H1 (cell line): ENCODE results near the gene MANF. TPM values are rescaled to one million over a fixed set of nuclear protein-coding genes. Genes with fewer than 3 reads are reported as not detected.

Source experiments
- CHD1 ChIP-seq: IDR thresholded peaks from 2 replicates; pipeline ENCODE4 v1.6.1; 2012; ENCODE audit warnings: low read depth, low read length, improper control_type of control experiment
- CREB1 ChIP-seq: IDR thresholded peaks from 2 replicates; pipeline ENCODE4 v1.6.1; 2012; ENCODE audit warnings: inconsistent platforms
- polyA plus RNA-seq, 7 experiments: library from polyadenylated mRNA; depleted of rRNA in 3 of 7; stranded (reverse) in 5 of 7; unstranded in 2 of 7; fragments of >200 nt in 5 of 7; fragments of 200-250 nt in 2 of 7; gene quantifications; 1 replicate in 5 of 7; 2 replicates in 1 of 7; 4 replicates in 1 of 7; pipeline versions ENCODE4 v1.2.1 to v1.2.3, GENCODE V29; 2011 to 2013; ENCODE audit warnings: missing spikeins in 2 of 7, mixed read lengths in 2 of 7
- total RNA-seq: library from RNA; stranded (reverse); fragmentation: NEBNext Ultra II Directional; extraction: Animal tissue kit (Norgen Biotek cat#: 25700); gene quantifications from 2 replicates; pipeline ENCODE4 v1.2.1, GENCODE V29; 2021
- TF ChIP-seq, protein P1 (sequence below): fragments of 300-600 bp; sonication (generic); IDR thresholded peaks from 2 replicates; pipeline ENCODE4 v1.7.1; 2012; ENCODE audit warnings: low read length, moderate library complexity, mild to moderate bottlenecking, inconsistent platforms; ENCODE audit not compliant: insufficient replicate concordance

Gene MANF
- total and polyA plus RNA-seq, 2 of the 8 experiments (the other 6 are each of a cell fraction or from before 2014, with no cell fraction given), result 37.5 to 159 TPM

DNA sequence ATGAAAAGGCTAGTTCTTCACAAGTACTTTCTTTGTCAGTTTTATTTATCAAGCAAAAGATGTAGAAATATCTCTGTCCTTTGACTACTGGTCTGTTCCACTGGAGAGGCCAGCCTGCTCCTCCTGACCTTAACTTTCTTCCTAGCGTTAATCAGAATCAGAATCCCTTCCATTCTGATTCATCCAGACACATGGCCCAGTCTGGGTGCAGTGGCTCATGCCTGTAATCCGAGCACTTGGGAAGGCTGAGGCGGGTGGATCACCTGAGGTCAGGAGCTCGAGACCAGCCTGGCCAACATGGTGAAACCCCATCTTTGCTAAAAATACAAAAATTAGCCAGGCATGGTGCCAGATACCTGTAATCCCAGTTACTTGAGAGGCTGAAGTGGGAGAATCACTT, 32.0 kb upstream of the MANF start (continued):
- TF ChIP-seq, protein P1, sequence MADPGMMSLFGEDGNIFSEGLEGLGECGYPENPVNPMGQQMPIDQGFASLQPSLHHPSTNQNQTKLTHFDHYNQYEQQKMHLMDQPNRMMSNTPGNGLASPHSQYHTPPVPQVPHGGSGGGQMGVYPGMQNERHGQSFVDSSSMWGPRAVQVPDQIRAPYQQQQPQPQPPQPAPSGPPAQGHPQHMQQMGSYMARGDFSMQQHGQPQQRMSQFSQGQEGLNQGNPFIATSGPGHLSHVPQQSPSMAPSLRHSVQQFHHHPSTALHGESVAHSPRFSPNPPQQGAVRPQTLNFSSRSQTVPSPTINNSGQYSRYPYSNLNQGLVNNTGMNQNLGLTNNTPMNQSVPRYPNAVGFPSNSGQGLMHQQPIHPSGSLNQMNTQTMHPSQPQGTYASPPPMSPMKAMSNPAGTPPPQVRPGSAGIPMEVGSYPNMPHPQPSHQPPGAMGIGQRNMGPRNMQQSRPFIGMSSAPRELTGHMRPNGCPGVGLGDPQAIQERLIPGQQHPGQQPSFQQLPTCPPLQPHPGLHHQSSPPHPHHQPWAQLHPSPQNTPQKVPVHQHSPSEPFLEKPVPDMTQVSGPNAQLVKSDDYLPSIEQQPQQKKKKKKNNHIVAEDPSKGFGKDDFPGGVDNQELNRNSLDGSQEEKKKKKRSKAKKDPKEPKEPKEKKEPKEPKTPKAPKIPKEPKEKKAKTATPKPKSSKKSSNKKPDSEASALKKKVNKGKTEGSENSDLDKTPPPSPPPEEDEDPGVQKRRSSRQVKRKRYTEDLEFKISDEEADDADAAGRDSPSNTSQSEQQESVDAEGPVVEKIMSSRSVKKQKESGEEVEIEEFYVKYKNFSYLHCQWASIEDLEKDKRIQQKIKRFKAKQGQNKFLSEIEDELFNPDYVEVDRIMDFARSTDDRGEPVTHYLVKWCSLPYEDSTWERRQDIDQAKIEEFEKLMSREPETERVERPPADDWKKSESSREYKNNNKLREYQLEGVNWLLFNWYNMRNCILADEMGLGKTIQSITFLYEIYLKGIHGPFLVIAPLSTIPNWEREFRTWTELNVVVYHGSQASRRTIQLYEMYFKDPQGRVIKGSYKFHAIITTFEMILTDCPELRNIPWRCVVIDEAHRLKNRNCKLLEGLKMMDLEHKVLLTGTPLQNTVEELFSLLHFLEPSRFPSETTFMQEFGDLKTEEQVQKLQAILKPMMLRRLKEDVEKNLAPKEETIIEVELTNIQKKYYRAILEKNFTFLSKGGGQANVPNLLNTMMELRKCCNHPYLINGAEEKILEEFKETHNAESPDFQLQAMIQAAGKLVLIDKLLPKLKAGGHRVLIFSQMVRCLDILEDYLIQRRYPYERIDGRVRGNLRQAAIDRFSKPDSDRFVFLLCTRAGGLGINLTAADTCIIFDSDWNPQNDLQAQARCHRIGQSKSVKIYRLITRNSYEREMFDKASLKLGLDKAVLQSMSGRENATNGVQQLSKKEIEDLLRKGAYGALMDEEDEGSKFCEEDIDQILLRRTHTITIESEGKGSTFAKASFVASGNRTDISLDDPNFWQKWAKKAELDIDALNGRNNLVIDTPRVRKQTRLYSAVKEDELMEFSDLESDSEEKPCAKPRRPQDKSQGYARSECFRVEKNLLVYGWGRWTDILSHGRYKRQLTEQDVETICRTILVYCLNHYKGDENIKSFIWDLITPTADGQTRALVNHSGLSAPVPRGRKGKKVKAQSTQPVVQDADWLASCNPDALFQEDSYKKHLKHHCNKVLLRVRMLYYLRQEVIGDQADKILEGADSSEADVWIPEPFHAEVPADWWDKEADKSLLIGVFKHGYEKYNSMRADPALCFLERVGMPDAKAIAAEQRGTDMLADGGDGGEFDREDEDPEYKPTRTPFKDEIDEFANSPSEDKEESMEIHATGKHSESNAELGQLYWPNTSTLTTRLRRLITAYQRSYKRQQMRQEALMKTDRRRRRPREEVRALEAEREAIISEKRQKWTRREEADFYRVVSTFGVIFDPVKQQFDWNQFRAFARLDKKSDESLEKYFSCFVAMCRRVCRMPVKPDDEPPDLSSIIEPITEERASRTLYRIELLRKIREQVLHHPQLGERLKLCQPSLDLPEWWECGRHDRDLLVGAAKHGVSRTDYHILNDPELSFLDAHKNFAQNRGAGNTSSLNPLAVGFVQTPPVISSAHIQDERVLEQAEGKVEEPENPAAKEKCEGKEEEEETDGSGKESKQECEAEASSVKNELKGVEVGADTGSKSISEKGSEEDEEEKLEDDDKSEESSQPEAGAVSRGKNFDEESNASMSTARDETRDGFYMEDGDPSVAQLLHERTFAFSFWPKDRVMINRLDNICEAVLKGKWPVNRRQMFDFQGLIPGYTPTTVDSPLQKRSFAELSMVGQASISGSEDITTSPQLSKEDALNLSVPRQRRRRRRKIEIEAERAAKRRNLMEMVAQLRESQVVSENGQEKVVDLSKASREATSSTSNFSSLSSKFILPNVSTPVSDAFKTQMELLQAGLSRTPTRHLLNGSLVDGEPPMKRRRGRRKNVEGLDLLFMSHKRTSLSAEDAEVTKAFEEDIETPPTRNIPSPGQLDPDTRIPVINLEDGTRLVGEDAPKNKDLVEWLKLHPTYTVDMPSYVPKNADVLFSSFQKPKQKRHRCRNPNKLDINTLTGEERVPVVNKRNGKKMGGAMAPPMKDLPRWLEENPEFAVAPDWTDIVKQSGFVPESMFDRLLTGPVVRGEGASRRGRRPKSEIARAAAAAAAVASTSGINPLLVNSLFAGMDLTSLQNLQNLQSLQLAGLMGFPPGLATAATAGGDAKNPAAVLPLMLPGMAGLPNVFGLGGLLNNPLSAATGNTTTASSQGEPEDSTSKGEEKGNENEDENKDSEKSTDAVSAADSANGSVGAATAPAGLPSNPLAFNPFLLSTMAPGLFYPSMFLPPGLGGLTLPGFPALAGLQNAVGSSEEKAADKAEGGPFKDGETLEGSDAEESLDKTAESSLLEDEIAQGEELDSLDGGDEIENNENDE, result no peak
- TF ChIP-seq CHD1 (no peak), CREB1 (no peak)
